SK-N-SH treated with all-trans-retinoic acid at 6 μM for 48 hours (cell line): ENCODE measurements around the gene SDK1.
"Not testable (repeated sequence)": the region's sequence is repeated elsewhere in the genome, so short reads cannot be mapped to it uniquely, and the experiment has no call there.

Experiments
- ATAC-seq: fragments of 200-7000 bp; cut with Tn5 transposase; 3 replicates; pipeline ENCODE4 v1.9.1; 2020; ENCODE audit warnings: mild to moderate bottlenecking, moderate library complexity
- ARNTL ChIP-seq: fragments of 450-650 bp; formaldehyde crosslinking; IDR thresholded peaks from 2 replicates; pipeline ENCODE4 v1.5.0; 2020; ENCODE audit warnings: low read depth, mild to moderate bottlenecking, moderate library complexity, borderline replicate concordance
- BACH2 ChIP-seq: fragments of 250-450 bp; sonication (Bioruptor Pico); IDR thresholded peaks from 2 replicates; pipeline ENCODE4 v1.9.0; 2021; ENCODE audit warnings: mild to moderate bottlenecking, borderline replicate concordance
- ESRRG ChIP-seq: fragments of 250-450 bp; sonication (Bioruptor Pico); IDR thresholded peaks from 2 replicates; pipeline ENCODE4 v1.6.1; 2021; ENCODE audit warnings: mild to moderate bottlenecking
- GLIS3 ChIP-seq: fragments of 250-450 bp; sonication (Bioruptor Pico); IDR thresholded peaks from 2 replicates; pipeline ENCODE4 v1.5.0; 2020; ENCODE audit warnings: mild to moderate bottlenecking, moderate library complexity
- OSR1 ChIP-seq: fragments of 250-450 bp; sonication (Bioruptor Pico); IDR thresholded peaks from 2 replicates; pipeline ENCODE4 v1.8.0; 2022; ENCODE audit warnings: moderate library complexity, mild to moderate bottlenecking, inconsistent platforms
- PPARA ChIP-seq: fragments of 250-450 bp; sonication (Bioruptor Pico); IDR thresholded peaks from 2 replicates; pipeline ENCODE4 v1.5.0; 2020; ENCODE audit warnings: mild to moderate bottlenecking, borderline replicate concordance
- SNAI2 ChIP-seq: fragments of 250-450 bp; sonication (Bioruptor Pico); IDR thresholded peaks from 2 replicates; pipeline ENCODE4 v1.5.0; 2020; ENCODE audit warnings: mild to moderate bottlenecking, moderate library complexity
- TCF4 ChIP-seq: fragments of 250-450 bp; sonication (Bioruptor Pico); IDR thresholded peaks from 2 replicates; pipeline ENCODE4 v1.8.0; 2021; ENCODE audit warnings: mild to moderate bottlenecking, moderate library complexity, borderline replicate concordance
- TOX ChIP-seq: fragments of 250-450 bp; sonication (Bioruptor Pico); IDR thresholded peaks from 2 replicates; pipeline ENCODE4 v1.8.0; 2021; ENCODE audit warnings: mild to moderate bottlenecking, moderate library complexity, borderline replicate concordance
- ZFP30 ChIP-seq: fragments of 450-650 bp; formaldehyde crosslinking; IDR thresholded peaks from 2 replicates; pipeline ENCODE4 v1.5.0; 2022; ENCODE audit warnings: mild to moderate bottlenecking, moderate library complexity
- TF ChIP-seq, protein P1 (sequence below): fragments of 250-450 bp; sonication (Bioruptor Pico); IDR thresholded peaks from 2 replicates; pipeline ENCODE4 v1.8.0; 2021; ENCODE audit warnings: low read depth, mild to moderate bottlenecking, moderate library complexity, borderline replicate concordance

Gene SDK1

DNA sequence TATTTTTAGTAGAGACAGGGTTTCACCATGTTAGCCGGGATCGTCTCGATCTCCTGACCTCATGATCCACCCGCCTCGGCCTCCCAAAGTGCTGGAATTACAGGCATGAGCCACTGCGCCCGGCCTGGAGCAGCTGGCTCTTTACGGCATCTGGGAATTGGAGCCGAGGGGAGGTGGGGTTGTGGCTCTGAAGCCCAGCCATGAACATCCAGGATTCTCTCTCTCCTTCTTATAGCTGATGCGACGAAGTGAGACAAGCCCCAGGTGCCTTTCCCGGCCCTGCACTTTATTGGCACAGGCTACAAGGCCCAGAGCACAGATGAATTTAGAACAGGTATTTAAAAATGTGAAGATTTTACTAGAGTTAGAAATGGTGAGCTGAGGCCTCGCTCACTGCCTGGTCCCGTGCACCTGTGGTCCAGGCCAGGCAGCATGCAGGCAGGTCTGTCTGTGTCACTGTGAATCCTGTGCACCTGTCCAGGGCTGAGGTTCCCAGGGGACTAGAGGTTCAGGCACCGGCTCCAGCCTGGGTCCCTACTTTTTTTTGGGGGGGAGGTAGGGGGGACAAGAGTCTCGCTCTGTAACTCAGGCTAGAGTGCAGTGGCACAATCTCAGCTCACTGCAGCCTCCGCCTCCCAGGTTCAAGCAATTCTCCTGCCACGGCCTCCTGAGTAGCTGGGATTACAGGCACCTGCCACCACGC, 1001.3 kb downstream of the SDK1 start (continued):
- TF ChIP-seq ARNTL (CRISPR knock-in tag) (no peak), SNAI2 (CRISPR knock-in tag) (no peak), GLIS3 (CRISPR knock-in tag) (no peak), ZFP30 (no peak), PPARA (CRISPR knock-in tag) (no peak), TCF4 (CRISPR knock-in tag) (no peak), TOX (CRISPR knock-in tag) (no peak), ESRRG (no peak)

DNA sequence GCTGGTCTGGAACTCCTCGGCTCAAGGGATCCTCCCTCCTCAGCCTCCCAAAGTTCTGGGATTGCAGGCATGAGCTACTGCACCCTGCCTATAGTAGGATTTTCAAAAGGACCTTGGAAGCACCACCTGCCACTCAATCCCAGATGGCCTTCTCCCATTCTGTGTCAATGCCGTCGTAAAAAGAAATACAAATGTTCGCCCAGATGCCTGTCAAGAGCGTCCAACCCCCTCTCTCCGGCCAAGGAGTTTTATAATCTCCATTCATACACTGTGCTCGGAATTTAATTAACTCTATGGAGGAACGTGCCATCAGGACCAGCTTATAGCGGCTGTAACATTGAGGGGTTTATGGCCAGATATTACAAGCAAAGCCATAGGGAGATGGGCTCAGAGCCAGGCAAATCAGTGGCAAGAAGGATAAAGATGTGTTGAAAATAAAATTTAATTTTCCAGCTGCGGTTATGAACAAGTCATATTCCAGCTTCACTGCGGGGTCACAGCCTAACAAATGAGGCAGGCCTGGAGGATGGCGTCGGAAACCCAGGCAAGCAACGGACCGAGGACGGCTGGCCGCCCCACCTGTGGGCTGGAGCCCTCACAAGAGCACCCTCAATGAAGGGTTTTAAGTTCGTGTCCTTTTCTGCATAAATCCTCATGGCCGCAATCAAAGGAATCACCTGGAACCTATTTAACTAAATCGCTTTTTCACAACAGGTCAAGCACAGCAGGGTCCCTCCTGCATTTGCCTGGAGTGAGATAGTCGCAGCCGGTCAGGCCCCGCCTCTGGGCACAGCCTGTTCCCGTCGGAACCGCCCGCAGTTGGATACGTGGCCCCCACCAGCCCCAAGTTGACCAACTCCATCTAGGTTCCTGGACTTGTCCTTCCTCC, 1006.5 kb downstream of the SDK1 start:
- TF ChIP-seq, protein P1, sequence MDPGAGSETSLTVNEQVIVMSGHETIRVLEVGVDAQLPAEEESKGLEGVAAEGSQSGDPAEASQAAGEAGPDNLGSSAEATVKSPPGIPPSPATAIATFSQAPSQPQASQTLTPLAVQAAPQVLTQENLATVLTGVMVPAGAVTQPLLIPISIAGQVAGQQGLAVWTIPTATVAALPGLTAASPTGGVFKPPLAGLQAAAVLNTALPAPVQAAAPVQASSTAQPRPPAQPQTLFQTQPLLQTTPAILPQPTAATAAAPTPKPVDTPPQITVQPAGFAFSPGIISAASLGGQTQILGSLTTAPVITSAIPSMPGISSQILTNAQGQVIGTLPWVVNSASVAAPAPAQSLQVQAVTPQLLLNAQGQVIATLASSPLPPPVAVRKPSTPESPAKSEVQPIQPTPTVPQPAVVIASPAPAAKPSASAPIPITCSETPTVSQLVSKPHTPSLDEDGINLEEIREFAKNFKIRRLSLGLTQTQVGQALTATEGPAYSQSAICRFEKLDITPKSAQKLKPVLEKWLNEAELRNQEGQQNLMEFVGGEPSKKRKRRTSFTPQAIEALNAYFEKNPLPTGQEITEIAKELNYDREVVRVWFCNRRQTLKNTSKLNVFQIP (CRISPR knock-in tag): no peak
- no peak for TF ChIP-seq OSR1 (CRISPR knock-in tag)
- no peak for TF ChIP-seq PPARA (CRISPR knock-in tag)
- no peak for TF ChIP-seq BACH2 (CRISPR knock-in tag)
- ATAC-seq: no peak

DNA sequence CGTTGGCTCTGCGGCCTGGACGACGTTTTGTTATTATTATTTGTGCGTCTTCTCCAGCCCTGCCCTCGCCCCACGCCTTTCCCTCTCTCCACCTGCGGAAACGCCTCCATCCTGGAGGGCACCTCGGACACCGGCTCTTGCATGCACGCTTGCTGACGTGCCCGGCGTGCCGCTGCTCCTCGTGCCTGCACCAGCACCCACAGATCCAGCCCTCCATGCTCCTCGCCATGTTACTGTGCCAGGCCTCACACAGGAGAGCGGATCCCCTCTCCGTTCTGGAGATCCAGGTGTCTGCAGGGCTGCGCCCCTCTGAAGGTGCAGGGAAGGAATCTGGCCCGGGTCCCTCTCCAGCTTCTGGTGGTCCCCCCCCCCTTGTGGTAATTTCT, 1007.1 kb downstream of the SDK1 start:
- no peak for TF ChIP-seq ZFP30
- TF ChIP-seq, all 23 proteins: peak for 0

DNA sequence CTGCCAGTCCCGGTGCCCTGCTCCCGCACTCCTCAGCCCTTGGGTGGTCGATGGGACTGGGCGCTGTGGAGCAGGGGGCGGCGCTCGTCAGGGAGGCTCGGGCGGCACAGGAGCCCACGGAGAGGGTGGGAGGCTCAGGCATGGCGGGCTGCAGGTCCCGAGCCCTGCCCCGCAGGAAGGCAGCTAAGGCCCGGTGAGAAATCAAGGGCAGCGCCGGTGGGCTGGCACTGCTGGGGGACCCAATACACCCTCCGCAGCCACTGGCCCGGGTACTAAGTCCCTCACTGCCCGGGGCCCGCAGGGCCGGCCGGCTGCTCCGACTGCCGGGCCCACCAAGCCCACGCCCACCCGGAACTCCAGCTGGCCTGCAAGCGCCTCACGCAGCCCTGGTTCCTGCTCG, 1012.9 kb downstream of the SDK1 start:
- not testable (repeated sequence) for ATAC-seq

More for the DNA sequence above, 1007.1 kb downstream of the SDK1 start:
- no peak for ATAC-seq

DNA sequence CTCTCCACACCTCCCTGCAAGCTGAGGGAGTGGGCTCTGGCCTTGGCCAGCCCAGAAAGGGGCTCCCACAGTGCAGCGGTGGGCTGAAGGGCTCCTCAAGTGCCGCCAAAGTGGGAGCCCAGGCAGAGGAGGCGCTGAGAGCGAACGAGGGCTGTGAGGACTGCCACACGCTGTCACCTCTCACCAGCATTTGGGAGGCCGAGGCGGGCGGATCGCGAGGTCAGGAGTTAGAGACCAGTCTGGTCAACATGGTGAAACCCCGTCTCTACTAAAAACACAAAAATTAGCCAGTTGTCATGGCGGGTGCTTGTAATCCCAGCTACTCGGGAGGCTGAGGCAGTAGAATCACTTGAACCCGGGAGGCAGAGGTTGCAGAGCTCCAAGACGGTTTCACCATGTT, 1013.3 kb downstream of the SDK1 start:
- not testable (repeated sequence) for ATAC-seq
